GM18873 (cell line): ENCODE results near the gene LRRC10.
"Not testable (repeated sequence)": the region's sequence is repeated elsewhere in the genome, so short reads cannot be mapped to it uniquely, and the experiment has no call there.

Experiments
- ATAC-seq: cut with Tn5 transposase; IDR thresholded peaks from one replicate; pipeline ENCODE4 v1.9.1; 2021; ENCODE audit warnings: mild to moderate bottlenecking, moderate library complexity, moderate number of reproducible peaks; ENCODE audit not compliant: unreplicated experiment, low FRiP score

The LRRC10 gene

DNA sequence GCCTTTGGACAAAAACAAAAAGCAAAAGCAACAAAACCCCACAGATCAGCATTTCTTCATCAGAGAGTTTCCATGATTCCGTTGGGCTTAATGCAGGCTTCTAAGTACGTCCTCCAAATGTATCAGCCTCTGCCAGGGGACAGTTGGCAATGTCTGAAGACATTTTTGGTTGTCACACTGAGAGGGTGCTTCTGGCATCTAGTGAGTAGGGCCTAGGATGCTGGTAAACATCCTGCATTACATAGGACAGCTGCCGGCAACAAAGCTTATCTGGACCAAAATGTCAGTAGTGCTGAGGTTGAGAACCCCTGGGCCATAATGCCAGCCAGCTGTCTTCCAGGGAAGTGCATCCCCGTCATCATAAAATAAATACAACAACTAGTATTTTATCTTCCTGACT, 9.4 kb upstream of the LRRC10 start:
- ATAC-seq, result no peak

DNA sequence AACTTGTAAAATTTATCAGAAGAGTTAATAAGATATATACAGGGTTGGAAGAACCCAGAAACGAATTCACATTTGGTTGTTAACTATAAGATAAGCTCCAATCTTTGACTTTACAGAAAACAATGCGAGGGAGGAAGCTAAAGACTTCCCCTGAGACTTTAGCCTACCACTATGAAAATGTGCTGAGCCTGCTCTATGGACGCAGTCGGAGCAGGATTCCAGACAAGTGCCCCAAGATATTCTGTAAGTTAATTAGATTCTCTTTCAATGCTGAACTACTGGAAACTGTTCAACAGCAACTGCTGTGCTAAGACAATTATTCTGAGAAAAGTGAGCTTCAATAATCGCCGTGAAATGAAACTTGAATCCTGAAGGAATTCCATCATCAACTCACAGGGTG, 8.3 kb upstream of the LRRC10 start:
- no peak for ATAC-seq

DNA sequence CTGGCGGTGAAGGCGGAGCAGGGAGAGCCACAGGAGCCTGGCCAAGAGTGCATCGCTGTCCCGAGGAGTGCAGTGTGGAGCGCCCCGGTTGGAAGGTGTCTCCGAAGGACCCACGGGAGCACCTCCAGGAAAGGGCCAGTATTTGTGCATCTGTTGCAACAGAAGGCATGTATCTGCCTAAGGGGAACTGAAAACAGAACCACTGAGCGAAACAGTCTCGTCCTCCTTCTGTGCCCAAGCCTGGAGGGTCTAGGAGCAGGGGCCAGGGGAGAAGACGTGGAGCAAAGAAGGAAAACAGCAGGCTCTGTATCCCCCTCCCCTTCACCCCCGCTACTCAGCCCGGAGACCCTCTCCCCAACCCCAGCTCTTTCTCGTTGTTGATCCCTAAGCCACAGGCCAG, 5.3 kb upstream of the LRRC10 start:
- no peak for ATAC-seq

DNA sequence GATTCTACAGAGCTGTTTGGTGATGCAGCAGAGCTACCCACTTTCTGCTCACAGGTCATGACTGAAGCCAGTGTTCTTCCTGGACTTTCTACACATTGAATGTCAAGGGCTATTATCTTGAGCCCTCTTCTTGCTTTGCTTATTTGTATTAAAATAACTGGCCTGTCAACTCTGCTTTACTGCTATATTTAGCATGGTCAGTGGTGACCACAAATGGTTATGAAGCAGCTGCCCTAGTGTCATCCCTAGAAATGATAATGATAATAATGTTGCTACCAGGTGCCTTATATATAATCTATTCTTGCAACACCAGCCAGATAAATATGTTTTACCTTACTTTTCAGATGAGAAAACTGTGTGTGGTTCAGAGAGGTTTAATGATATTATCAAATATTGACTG, 2.6 kb upstream of the LRRC10 start:
- no peak for ATAC-seq

DNA sequence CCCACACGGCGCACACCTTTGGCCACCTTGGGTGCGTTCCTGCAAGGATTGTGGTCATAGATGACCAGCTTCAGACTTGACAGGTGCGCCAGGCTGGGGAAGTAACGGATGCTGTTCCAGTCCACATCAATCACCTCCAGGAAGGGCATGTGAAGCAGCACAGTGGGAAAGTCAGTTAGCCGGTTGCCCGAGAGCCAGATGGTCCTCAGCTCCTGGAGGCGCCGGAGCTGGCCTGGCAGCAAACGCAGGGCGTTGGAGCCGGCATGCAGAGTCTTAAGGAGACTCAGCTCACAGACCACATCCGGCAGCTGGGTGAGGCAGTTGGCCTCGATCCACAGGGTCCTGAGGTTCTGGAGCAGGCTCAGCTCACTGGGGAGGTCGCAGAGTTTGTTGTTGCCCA, 581 bp downstream of the LRRC10 start:
- ATAC-seq, result no peak

DNA sequence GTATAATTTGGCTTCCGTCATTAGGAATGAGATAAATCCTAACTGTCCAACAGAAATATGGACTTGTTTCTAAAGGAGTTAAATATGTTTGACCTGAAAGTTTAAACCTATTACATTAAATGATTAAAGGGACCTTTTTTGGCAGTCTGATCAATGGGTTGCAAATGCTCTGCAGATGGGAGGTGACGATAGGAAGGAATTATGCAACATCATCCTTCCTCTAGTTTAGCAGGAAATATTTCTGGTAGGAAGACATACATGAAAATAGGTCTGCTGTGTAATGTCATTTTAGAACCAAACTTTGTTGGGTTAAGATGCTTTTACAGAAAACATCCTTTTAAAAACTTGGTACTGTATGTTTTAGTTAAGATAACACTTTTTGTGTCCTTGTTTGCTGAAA, 2.6 kb downstream of the LRRC10 start:
- no peak for ATAC-seq

DNA sequence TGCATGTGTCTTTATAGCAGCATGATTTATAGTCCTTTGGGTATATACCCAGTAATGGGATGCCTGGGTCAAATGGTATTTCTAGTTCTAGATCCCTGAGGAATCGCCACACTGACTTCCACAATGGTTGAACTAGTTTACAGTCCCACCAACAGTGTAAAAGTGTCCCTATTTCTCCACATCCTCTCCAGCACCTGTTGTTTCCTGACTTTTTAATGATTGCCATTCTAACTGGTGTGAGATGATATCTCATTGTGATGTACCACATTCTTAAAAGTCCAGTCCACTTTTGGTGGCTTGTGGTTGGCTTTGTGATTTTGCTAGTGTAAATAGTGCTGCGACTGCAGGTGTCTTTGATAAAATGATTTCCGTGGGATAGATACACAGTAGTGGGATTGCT, 6.4 kb downstream of the LRRC10 start:
- not testable (repeated sequence) for ATAC-seq

DNA sequence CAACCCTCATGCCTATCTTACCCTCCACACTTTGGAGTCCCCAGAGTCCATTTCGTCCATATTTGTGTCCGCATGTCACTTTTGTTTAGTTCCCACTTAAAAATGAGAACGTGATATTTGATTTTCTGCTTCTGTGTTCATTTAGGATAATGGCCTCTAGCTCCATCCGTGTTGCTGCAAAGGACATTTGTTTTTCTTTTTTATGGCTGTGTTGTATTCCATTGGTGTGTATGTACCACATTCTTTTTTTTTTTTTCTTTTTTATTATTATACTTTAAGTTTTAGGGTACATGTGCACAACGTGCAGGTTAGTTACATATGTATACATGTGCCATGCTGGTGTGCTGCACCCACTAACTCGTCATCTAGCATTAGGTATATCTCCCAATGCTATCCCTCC, 7.2 kb downstream of the LRRC10 start:
- ATAC-seq, result not testable (repeated sequence)

DNA sequence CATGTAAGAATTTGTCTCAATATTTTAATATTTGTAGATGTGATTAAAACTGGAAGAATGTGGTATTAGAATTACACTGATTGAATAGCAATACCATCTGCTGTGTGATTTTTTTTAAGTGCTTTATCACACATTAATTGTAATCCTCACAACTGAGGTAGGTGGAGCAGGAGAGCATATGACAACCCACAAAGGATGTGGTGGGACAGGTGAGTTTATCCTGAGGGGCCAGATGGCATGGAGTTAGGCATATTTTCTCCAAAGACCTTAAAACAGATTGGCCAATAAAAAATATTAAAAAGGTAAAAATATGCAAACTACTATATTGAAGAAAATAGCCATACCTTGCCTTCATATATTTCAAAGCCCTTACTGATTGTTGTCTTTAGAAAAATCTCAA, 7.8 kb downstream of the LRRC10 start:
- ATAC-seq, result no peak

DNA sequence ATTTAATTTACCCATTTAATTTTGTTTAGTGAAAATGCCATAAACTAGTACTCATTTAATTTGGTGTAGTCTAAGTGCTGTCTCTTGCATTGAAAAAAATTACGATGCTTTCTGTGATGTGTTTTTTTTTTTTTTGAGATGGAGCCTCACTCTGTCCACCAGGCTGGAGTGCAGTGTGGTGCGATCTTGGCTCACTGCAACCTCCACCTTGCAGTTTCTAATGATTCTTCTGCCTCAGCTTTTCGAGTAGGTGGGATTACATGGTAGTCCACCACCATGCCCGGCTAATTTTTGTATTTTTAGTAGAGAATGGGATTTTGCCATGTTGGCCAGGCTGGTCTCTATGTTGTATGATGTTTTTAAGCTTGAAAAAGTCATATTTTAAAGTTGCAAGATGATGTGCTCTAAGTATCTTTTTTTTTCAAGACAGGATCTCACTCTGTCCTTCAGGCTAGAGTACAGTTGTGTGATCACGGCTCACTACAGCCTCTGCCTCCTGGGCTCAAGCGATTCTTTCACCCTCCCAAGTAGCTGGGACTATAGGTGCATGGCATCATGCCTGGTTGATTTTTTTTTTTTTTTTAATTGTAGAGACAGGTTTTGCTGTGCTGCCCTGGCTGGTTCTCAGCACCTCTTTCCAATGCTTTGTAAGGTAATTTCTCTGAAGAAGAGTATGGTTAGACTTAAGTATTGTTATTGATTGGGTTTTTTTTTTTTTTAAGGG, 8.6 kb downstream of the LRRC10 start:
- ATAC-seq, result no peak

DNA sequence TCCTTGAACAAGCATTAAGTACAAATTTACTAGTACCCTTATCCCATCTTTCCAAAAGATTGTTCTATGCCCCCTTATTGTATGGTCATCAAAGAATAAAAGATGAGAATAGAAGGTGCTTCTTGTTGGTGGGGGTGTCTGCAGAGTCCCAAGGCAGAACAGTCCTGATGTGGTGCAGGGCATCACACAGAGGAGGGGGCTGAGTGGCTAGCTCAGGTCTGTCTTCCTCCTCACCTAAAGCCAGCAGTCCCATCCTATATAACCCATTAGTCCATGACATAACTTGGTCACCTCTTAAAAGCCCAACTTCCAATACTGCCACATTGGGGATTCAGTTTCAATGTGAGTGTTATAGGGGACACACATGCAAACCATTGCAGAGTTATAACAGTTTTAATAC, 9.9 kb downstream of the LRRC10 start:
- no peak for ATAC-seq

DNA sequence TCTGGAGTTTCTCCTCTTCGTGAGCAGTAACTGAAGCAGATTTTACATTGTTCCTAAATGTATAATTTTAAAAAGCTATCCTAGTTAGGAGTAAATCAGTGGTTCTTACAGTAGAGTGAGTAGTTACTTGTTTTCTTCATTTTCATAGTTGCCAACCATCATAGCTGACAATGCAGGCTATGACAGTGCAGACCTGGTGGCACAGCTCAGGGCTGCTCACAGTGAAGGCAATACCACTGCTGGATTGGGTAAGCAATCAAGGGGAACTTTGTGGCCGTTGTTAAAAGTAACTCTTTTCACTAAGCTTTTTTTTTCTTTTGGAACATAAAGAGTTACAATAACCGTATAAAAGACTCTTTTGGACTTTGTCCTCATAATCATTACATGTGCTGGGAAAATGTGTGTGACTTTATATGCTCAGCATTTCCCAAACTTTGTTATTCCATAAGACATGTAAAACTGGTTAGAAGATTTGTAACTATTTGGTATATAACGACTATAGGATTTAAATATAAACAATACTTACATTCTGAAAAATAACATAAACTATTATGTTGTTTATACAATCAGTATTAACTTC, 12.4 kb downstream of the LRRC10 start:
- no peak for ATAC-seq

DNA sequence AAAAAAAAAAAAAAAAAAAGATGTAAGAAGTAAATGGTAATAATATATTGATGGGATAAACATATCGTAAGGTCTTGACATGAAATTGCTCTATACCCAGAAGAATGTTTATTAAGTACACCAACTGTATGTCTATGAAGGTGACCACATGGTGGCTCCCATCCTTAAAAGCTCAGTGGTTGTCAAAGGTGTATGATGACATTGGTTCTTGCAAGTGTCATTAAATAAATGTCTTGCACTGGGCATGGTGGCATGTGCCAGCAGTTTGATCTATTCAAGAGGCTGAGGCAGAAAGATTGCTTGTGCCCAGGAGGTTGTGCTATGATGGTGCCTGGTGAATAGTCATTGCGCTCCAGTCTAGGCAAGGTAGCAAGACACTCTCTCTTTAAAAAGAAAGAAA, 15.0 kb downstream of the LRRC10 start:
- no peak for ATAC-seq

DNA sequence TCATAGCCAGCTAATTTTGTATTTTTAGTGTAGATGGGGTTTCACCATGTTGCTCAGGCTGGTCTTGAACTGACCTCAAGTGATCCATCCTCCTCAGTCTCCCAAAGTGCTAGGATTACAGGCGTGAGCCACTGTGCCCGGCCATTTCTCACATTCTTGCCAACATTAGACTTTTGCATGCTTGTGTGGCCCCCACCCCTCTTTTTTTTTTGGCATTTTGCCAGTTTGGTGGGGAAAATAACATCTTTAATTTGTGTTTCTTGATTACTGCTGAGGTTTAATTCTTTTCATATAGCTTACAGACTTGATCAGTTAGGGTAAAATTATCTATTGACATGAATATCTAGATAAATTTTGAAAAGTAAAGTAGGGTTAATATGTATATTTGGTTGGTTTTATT, 21.6 kb downstream of the LRRC10 start:
- no peak for ATAC-seq

DNA sequence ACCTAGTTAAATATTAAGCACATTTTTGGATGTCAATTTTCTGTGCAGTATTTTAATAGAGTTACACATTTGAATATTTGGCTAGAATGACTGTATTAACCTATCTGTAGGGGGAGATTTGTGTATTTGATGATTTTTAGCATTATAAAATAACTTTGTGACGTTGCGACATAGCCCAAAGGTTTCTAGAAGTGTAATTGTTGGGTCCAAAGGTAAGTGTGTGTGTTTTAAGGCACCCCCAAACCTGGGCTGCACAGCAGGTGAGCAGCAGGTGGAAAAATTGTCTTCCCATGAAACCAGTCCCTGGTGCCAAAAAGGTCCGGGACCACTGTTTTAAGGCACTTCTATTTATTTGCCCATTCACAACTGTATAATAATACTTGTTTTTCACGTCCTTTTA, 22.2 kb downstream of the LRRC10 start:
- no peak for ATAC-seq

DNA sequence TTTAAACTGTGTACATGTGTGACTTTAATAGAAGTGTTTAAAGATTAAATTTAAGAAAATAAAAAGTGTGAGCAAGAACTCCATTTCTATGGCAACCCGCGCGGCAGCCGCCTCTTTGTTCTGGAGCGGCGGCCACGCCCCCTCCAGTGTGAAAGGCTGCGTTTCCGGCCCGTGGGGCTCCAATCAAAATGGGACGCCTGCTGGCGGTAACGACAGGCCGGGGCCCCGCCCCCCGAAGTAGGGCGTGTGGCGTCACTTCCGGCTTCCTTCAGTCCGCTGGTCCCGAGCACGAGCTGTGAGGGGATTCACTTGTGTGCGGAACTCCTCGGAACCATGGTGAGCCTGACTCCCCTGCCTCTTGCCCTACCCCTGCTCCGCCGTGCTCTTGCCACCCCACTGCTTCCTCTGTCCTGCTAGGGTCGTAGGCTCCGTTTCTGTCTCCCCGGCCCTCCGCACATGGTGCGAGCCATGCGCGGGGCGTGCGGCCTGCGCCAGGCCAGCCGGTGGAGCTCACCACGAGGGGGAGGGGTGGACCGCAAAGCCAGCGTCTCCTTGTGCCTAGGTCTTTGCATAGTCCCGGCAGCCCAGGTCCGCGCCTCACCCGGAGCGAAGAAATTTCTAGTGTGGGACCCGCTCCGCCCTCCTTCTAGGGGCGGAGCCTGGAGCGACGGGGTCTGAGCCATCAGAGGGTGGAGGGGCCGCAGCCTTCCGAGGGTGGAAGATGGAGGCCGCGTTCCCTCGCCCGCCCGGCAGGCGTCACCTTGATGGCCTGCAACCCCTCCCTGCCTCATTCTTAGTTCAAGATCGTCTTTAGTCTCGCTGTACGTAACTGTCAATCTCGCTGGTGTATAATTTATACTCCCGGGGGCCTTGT, 25.3 kb downstream of the LRRC10 start, which contains the start of gene CCT2:
Gene CCT2, plus strand, starts transcription at position 271 of the 874 bp plus-strand sequence. Its CDS starts 63 bp downstream, at position 334.
- peak; percentile 97 for ATAC-seq

DNA sequence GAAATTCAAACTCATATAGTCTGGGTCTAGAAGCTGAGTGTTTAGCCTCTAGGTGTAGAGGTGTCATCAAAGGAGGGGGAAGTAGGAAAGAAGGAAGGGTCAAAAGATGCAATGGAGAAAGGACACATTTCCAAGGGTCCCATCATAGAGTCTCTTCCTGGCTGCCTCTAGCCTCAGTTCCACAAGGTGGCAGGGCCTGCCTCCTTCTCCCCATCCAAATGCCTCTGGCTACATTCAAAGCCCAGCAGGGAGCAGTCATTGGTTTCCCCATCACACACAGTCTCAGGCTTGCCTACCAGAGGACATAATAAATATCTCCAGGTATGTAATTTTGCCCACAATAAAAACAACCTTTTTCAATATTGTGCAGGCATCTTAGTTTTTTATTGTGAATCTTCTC, 27.5 kb downstream of the LRRC10 start:
- no peak for ATAC-seq

DNA sequence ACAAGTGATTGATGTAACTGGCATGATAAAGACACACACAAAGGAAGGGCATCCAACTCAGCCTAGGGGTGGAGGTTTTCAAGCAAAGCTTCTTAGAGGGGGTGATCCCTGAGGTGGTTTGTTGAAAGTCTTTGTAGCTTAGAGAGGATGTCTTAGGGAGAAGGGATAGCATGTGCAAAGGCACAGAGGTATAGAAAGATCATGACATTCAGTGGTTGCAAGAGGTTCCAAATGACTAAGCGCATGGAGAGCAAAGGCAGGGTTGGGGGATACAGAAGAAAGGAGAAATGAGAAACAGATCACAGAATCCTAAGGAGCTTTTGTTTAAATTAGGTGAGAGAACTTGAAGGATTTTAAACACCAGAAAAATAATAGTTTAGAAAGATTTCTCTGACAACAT, 30.6 kb downstream of the LRRC10 start:
- no peak for ATAC-seq

DNA sequence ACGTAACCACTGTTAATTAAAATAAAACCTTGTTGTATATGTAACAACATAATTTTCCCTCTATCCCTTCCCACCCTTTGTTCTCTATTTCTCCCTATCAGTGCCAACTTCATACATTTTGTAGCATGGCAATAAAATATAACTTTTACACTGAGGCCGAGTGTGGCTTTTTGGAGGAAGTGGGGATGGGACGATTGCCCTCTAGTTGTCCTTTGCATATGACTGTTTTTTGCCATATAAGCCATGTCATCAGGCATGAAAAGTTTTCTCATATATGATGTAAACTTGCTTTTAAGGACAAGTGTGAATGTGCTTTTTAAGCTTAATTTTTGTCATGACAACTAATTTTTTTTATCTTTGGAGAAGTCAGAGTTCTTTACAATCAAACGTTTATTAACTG, 31.7 kb downstream of the LRRC10 start:
- ATAC-seq, result no peak

DNA sequence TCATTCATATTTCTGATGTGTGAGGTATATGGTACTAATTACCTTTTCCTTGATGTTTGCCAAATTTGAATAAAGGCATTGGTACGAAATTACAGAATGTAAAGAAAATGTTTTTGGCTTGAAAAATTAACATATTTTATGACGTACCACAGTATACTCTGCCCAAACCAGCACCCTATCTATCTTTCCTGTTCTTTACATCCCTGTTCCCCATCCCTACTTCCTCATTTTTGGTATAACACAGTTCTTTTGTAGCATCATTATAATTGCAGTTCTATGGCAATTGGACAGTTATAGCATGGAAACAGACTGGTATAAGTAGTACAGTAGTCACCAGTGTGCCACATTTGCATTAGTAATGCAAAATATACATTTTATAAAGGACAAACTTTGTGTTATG, 32.4 kb downstream of the LRRC10 start:
- no peak for ATAC-seq

DNA sequence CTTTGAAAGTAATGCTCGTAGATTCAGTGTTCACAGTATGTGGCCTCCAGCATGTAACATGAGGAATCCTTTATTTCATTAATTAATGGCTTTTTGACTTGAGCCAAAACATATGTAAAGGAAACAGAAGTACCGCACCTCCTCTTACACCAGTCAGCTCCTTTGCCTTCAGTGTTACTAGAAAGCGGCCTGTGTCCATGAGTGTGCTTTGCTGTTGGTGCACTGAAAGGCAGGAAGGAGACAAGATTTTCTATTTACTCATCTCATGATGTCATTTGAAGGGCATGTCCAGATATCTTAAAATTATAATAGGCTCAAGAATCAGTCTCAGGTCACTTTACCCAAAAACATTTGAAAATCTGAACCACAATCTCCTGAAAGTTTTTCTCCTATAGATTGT, 35.4 kb downstream of the LRRC10 start:
- ATAC-seq, result no peak
